ENCODE data around the gene RALGPS1. TPM values are rescaled to one million over a fixed set of nuclear protein-coding genes. Genes with fewer than 3 reads are reported as not detected.

RALGPS1 gene
- total RNA-seq, 1 experiment from 2014 or later, result 3.3 TPM

DNA sequence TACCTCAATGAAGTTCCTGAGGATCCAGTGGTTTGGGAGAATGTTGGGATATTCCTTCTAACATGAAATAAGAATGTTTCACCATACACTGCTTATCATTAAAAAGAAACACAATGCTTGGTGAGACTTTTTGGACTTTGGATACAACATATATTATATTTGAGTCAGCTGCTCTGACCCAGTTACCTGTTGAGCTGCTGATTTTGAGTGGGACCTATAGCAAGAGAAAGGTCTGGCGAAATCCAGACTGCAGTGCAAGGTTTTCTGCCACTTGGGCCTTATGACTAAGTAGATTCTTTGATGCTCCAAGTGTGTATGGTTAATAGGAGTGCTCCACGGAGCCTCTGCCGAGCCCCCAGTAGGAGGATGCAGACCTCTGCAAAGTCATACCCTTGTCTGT, 10.0 kb upstream of the RALGPS1 start:
- no peak for DNase-seq (ENCODE audit: extremely low read depth, low read depth)

DNA sequence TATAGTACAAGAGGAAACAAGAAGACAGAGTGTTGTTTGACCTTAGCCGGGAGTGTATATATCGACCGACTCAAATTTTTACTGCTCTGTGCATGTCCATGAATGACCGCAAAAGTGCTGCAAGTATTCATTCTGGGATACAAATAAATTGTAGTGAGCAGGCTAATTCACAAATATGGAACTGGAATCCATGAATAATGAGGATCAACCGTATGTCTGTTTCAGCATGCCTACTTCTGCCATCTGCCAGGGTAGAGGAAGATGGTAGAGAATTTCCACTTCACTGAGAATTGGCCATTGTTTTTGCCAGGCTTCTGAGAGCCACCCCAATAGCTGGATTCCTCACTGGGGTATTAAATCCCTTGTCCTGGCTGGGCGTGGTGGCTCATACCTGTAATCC, 8.5 kb upstream of the RALGPS1 start:
- no peak for DNase-seq (ENCODE audit: extremely low read depth, low read depth)

DNA sequence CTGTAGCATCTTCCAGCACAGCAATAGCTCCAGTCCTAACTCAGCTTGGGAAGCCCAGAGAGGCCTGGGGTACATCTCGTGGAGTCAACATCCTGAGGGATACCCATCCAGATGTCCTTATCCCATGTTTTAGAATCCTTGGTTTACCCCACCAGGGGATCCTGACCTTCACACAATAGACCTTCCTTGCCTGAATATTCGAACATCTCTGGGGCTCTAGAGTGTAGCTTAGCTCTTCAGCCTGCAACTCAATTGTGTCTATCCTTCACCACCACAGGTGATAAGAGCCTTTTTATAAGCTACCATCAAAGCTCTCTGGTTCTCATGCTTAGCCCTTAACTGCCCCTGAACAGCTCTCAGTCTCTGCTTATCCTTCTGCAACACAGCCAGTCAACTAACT, 7.5 kb upstream of the RALGPS1 start:
- no peak for DNase-seq (ENCODE audit: extremely low read depth, low read depth)

DNA sequence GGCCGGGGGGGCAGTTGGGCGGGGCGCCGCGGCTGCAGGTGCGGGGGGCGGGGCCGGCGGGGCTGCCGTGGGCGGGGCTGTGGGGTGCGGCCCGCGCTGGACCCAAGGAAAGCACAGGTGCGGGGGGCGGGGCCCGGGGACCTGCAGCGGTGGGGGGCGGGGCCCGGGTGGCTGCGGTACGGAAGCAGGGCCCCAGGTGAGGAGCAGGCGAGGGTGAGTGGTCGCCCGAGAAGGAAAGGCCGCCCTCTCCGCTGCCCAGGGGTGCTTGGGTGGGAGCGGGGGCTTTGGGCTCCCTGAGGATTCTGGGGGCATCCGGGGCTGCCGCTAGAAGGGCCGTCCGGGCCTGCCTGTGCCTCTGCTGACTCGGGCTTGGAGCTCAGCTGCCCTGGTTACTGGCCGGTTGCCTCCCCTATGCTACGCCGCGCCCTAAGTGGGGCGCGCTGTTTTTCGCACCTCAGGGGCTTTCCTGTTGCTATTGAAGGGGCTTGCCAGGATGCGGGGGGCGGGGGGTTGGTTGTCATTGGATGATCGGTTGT, 767 bp downstream of the RALGPS1 start:
- no peak for DNase-seq (ENCODE audit: extremely low read depth, low read depth)

DNA sequence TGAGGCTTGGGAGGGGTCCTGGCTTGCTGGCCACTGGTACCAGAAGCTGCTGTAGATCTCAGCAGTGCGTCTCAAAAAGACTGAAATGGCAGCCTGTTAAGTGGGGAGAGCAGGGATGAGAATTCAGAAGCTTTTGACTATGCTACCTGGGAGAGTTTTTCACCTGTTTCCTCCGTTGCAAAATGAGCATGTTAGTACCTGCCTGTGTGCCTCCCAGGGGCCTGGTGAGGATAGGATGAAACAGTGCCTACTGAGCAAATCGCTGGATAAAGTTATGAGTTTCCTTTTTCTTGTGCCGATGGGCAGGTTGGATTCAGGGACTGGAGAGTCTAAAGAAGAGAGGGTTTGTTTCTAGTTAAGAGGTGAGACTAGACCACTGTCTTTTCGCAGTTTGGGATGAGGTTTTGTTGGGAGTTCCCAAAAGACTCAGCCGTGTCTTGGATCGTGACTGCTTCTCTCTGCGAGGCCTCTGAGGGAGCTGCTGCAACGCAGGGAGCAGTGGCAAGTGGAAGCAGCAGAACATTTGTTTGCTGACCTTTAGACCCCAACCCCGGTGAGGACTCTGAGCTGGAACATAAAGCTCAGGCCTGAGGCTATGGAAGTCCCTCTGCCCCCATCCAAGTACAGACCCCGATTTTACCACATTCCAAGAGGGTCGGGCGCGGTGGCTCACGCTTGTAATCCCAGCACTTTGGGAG, 1.4 kb downstream of the RALGPS1 start:
- no peak for DNase-seq (ENCODE audit: extremely low read depth, low read depth)

DNA sequence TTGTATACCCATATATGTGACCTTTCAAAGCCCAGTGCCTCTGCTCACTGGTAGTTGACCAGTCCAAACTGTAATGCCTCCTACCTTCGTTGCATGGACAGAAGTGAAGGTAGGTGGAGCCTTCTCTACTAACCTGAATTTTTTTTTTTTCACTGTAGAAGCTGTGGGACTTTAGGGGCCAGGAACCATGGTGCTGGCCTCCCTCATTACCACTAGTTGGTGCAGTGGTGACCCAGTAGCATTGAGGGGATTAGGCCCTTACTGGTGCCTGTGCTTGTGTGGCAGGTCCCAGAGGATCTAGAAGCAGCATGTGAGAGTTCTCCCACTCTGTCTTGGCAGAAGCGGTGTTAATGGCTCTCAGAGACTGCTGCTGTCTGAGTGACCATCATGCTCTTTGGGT, 2.3 kb downstream of the RALGPS1 start:
- DNase-seq (ENCODE audit: extremely low read depth, low read depth), result no peak

DNA sequence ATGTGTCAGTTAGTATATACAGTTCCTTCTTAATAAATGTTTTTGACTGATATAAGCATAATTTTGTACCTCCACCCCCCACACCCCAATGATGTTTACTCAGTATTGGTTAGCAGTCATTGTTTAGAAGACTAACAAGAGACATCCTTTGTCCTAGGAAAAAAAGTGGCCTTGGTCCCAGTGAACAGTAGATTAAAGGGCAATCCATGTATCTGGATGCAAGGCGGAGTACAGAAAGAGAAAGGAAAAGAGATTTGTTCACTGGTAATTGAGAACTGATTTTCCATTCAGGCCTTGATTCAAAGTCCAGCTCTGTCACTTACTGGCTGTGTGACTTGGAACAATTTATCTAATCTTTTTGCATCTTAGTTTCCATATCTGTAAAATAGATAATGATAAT, 4.6 kb downstream of the RALGPS1 start:
- no peak for DNase-seq (ENCODE audit: extremely low read depth, low read depth)

DNA sequence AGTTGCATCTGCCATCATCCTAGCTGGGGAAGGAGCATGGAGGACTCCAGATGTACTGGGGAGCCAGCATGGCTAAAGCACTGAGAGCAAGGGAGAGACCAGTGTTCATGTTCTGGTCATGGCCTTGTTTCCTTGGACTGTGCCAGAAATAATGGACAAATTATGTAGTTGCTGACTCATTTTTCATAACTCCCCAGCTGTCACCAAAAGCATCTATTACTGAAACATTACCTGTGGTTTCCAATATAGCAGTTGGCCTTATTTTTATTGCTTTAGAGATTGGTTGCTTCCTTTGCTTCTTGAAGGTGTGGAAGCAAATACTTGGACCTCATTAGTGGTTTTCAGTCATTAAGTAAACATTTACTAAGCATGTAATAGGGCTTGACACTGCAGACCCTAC, 11.3 kb downstream of the RALGPS1 start:
- no peak for DNase-seq (ENCODE audit: extremely low read depth, low read depth)

DNA sequence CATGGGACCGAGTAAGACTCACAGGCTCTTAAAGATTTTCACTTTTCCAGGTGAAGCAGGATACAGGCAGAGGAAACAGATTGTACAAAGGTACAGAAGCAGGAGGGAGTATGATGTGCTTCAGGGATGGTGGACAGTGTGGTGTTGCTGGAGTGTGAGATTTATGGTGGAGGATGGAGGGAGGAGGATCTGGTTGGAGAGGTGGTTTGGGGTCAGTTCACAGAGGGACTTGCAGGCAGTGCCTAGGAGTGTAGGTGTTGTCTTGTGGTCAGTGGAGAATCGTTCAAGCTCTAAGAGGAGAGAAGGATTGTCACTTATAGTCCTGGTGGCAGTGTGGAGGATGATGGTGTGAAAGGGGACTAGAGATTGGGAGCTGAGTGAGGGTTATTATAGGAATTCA, 11.8 kb downstream of the RALGPS1 start:
- no peak for DNase-seq (ENCODE audit: extremely low read depth, low read depth)

DNA sequence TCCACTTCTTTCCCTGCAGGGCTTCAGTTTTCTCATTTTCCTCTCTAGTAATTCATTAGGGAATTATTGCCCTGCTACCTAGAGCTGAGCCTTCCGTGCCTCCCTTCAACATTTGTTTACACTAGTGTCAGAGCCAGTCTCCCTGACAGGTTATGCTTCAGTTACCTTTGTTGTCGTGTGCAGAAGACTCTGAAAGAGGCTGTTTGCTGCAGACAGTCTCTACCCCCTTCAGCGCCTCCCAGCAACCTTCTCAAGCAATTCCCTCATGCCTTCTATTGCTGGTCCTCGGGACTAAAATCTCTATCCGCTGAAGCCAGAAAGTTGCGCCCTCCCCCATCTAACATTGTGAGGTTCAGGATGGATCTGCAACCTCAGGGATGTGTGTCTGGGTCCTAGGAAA, 12.8 kb downstream of the RALGPS1 start:
- DNase-seq (ENCODE audit: extremely low read depth, low read depth), result no peak

DNA sequence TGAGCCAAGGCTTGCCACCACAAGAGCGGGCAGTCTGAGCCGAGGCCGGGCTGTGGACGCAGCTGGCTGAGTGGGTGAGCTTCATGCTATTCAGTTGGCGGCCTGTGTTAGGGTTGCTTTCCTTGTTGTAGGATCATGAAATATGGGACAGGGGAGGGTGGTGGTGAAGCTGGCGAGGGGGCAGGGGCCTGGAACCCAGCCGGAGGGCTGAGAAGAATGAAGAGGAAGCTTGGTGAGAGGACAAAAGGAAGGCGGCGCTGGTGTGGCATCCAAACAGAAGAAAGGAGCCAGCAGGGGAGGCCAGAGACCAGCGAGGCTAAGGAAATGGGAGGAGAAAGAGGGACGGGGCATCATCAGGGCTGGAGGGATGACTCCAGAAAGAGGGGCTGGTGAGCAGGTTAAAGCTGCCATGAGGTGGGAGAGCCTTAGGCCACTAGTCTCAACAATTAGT, 18.3 kb downstream of the RALGPS1 start:
- DNase-seq (ENCODE audit: extremely low read depth, low read depth), result no peak

DNA sequence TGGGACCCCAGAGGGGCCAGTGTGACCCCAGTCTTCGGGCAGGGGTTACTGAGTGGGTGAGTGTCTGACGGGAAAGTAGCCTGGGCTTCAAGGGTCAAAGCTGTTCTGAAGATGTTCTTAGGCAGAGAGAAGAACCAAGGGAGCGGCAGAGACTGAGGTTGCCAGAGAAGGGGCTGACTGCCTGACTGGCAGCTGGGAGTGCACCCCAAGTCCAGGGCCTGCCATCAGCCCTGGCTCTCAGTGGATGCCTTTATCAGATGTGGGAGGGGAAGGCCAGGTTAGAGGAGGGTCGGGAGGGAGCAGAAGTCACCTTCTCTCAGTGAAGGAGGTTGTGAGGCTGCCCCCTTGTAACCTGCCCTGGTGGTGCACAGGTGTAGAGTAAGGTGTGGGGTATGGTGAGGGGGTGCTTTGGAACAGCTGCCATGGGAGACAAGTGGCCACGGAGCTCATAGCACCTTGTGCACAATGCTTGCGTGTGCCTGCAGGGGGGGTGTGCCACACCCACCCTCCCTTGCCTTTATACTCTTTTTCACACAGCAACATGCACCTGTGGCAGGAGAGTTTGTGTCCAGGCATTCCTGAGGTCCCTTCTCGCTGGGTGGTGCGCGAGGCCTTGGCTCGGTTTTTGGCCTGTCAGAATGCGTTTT, 18.9 kb downstream of the RALGPS1 start:
- no peak for DNase-seq (ENCODE audit: extremely low read depth, low read depth)

DNA sequence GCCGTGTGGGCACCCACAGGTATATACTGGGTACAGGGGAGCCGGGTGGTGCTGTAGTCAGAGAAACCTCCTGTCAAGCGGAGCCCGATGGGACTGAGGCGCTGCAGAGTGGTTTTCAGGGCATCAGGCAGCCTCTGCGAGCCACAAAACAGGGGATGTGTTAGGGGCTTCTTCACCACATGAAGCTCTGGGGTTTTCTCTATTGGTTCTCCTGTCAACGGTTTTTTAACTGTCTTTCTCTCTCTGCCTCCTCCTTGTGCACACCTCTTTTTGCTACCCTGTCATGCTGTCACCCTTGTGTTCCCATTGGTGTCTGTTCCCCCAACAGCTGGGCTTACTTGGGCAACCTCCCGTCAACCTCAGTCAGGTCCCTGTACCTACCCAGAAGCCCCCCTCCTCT, 19.9 kb downstream of the RALGPS1 start:
- DNase-seq (ENCODE audit: extremely low read depth, low read depth), result no peak

DNA sequence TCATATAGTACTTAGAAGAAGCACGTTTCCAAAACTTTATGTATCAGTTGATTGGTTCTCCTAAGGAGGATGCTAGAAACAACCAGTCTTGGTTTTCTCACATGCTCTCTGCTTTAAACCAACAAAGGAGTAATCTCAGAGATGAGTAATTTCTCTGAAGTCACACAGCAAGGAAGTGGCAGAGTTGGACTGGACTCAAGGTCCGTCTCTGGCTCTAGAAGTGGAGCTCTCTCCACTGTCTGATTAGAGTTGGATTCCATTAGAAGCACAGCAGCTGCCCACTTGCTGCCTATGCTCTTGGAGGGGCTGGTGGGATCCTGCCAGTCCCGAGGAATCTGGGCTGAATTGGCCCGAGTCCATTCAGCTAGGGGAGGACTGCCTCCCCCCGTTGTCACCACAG, 21.0 kb downstream of the RALGPS1 start:
- no peak for DNase-seq (ENCODE audit: extremely low read depth, low read depth)

DNA sequence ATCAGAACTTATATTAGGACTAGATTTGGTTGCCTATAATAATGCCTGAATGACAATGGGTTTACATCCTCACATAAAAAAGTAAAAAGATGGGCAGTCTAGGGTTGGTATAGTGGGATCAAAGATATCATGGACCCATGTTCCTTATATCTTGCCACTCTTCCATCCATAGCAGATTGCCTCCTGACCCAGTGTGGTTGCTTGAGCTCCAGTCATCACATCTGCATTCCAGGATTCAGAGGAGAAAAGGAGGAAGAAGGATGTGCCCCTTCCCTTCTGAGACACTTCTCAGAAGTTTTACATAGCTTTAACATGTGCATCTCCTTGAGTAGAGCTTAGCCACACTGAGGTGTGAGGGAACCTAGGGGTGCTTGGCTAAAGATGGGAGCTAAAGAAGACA, 22.9 kb downstream of the RALGPS1 start:
- DNase-seq (ENCODE audit: extremely low read depth, low read depth), result no peak

DNA sequence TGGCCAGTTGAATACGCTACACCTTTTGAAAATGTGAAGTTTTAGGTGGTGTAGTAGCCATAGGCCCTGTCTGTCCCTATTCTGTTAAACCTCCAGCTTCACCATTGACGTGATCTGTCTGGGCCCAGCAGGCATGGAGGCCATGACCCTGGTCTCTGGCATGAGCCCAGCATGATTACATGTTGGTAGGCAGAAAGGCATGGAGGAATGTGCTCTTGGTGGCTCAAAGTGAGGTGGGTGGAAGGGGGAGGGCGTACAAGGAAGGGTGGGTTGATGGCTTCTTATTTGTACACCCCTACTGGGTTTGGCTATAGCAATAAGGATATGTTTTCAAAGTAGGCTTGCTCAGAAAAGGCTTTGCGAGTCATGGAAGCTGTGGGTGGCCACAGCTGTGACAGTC, 23.7 kb downstream of the RALGPS1 start:
- no peak for DNase-seq (ENCODE audit: extremely low read depth, low read depth)

DNA sequence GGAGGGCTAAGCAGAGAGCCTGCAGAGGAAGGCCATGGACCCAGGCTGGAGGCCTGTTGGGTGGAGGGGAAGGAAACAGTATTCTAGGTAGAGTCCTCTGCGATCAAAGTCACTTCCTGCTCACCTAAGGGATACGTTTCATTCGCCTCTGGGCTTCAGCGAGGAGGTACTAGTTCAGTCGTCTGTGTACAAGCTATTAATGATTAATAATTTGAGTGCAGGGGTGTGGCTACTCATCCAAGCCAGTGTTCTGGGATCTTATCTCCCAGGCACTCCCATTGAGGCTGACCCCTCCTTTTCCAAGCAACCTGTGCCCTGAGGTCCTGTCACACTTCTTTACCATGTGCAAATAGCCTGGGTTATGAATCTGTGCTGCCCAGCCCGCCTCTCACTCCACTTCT, 25.2 kb downstream of the RALGPS1 start:
- DNase-seq (ENCODE audit: extremely low read depth, low read depth), result no peak

DNA sequence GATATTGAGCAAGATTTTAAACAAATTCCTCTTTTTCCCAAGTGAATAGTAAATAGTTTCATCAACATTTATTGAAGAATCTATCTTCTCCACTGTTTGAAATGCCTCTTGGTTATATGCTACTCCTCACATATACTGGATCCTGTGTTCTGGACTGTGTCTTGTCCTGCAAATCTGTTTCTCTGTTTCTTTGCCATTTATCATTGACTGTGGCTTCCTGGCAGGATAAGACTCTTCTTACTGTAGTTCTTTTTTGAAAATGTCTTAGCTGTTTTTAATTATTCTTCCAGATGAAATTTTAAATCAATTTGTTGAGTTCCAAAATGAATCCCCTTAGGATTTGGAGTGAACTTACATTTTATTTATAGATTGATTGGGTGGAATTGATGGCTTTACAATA, 27.8 kb downstream of the RALGPS1 start:
- no peak for DNase-seq (ENCODE audit: extremely low read depth, low read depth)

DNA sequence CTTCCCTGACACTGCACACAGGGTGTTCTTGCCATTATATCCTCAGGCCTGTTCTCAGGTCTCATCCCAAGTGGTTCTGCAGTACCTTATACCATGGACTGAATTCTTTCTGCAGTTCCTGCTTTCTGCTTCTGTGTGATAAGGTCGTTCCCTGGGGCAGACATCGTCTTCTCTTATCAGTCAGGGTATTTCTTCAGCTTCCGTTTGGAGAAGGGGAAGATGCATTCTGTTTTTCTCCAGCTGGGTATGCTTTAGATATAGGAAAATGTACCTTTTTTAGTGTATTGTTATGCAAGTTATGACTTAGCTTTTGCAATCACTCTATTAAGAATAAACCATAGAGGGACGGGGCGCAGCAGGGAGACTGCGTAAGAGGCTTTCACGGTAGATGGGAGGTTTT, 31.1 kb downstream of the RALGPS1 start:
- no peak for DNase-seq (ENCODE audit: extremely low read depth, low read depth)

DNA sequence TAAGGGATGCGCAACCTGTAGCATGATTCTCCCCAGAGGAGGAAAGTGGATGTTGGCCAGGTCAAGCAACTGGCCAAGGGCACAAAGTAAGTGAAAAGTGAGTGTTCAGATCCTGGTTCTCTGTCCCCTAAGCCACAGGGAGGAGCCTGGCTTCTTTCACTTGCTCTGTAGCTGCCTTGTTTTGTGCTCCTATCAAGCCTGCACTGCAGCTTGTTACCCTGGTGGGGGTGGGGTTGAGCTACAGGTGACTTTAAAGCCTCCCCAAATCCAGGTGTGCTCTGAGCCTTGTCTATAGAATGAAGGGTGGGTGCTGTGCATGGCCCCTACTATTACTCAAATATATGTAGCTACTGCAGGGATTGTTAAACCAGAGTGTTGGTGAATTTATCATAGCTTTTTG, 32.9 kb downstream of the RALGPS1 start:
- no peak for DNase-seq (ENCODE audit: extremely low read depth, low read depth)

DNA sequence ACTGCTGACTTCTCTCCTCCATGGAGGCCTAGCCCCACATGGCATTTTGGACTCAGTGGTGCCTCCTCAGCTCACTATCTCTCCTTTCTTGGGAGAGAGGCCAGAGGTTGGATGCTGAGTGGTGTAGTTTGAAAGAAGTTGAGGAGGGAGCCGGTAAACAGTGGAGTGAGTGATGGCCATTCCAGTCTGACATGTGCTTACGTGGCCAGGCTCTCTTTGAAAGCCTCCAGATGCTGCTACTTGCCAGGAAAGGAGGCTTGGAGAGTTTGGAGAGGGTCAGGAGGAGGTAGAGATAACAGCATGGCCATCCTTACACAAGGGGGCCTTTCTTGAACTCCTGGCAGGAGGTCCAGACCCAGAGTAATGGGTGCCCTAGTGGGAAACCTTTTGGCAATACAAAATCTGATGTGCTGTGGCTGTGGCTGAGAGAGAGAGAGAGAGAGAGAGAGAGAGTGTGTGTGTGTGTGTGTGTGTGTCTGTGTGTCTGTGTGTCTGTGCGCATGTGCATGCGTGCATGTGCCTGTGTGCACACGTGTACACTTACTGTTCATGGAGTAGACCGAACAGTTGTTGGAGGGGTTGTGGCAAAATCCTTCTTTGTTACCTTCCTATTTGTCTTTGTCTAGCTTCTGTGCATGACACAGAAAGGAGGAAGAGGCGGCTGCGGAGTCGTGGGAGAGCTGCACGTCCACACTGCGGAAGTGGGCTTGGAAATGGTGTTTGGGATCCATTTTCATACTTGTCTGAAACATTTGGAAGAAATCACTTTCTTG, 37.8 kb downstream of the RALGPS1 start:
- no peak for DNase-seq (ENCODE audit: extremely low read depth, low read depth)

Data from NCI-H460 (cell line).